OCI-LY7 (cell line): ENCODE results near the gene SRRM1.

Experiments
- EZH2phosphoT487 ChIP-seq: fragments of 200-600 bp; sonication (generic); IDR thresholded peaks from 2 replicates; pipeline ENCODE4 v1.6.1; 2018; ENCODE audit warnings: low read depth, borderline replicate concordance, mild to moderate bottlenecking, mixed run types, antibody characterized with exemption, low read length, moderate library complexity, mixed read lengths
- TF ChIP-seq, protein P1 (sequence below): fragments of 200-600 bp; sonication (generic); conservative IDR thresholded peaks from 2 replicates; pipeline ENCODE4 v1.5.1; 2014; ENCODE audit warnings: mild to moderate bottlenecking, antibody characterized with exemption, low read length, moderate library complexity, mixed read lengths

DNA sequence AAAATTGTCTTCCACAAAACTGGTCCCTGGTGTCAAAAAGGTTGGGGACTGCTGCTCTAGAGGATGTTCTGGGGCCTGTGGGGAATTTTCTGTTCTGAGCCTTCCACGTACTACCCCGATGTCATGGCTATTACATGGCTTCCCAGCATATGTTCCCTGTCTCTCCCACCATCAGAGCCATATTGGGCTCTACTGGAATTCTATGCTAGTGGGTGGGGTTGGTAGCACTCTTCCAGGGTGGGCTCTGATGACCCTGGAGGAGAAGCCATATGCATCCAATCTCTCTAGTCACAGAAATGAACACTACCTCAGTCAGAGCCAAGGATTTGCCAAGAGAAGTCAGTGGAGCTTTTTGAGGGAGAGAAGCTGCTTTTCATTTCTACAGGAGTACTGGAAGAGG lies 47.9 kb downstream of the SRRM1 start:
- TF ChIP-seq, protein P1, sequence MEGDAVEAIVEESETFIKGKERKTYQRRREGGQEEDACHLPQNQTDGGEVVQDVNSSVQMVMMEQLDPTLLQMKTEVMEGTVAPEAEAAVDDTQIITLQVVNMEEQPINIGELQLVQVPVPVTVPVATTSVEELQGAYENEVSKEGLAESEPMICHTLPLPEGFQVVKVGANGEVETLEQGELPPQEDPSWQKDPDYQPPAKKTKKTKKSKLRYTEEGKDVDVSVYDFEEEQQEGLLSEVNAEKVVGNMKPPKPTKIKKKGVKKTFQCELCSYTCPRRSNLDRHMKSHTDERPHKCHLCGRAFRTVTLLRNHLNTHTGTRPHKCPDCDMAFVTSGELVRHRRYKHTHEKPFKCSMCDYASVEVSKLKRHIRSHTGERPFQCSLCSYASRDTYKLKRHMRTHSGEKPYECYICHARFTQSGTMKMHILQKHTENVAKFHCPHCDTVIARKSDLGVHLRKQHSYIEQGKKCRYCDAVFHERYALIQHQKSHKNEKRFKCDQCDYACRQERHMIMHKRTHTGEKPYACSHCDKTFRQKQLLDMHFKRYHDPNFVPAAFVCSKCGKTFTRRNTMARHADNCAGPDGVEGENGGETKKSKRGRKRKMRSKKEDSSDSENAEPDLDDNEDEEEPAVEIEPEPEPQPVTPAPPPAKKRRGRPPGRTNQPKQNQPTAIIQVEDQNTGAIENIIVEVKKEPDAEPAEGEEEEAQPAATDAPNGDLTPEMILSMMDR, result no peak
- no peak for TF ChIP-seq EZH2phosphoT487
